Skeletal muscle tissue (tissue), 4 donors: ENCODE measurements around the gene BCORL1. TPM values are rescaled to one million over a fixed set of nuclear protein-coding genes. Genes with fewer than 3 reads are reported as not detected.

Source experiments
- H3K27ac ChIP-seq: one replicate; pipeline ENCODE4 v1.7.0; 2013; ENCODE audit warnings: mild to moderate bottlenecking, low read depth, low read length, inconsistent platforms
- H3K27me3 ChIP-seq, 3 donors: one replicate each; pipeline ENCODE4 v1.7.0; 2013; ENCODE audit warnings: low read length in 3 of 3; ENCODE audit not compliant: control insufficient read depth in 3 of 3, insufficient read depth in 3 of 3
- H3K36me3 ChIP-seq, 3 donors: one replicate each; pipeline ENCODE4 v1.7.0; 2013; ENCODE audit warnings: low read length in 3 of 3; ENCODE audit not compliant: control insufficient read depth in 3 of 3, insufficient read depth in 3 of 3
- H3K4me1 ChIP-seq, 3 donors: one replicate each; pipeline ENCODE4 v1.7.0; 2013; ENCODE audit warnings: low read length in 3 of 3, mild to moderate bottlenecking in 3 of 3; ENCODE audit not compliant: control insufficient read depth in 3 of 3, insufficient read depth in 3 of 3
- H3K4me3 ChIP-seq, 3 donors: one replicate each; pipeline ENCODE4 v1.7.0; 2013; ENCODE audit warnings: low read length in 3 of 3
- H3K9ac ChIP-seq, 3 donors: one replicate each; pipeline ENCODE4 v1.7.0; 2013; ENCODE audit warnings: low read length in 3 of 3, mild to moderate bottlenecking in 3 of 3, moderate library complexity in 2 of 3, low read depth in 1 of 3
- H3K9me3 ChIP-seq, 3 donors: one replicate each; pipeline ENCODE4 v1.7.0; 2013; ENCODE audit warnings: low read length in 3 of 3; ENCODE audit not compliant: control insufficient read depth in 3 of 3
- total RNA-seq: library from RNA; depleted of rRNA; stranded (reverse); fragments of >200 nt; gene quantifications from one replicate; pipeline ENCODE4 v1.2.3, GENCODE V29; 2014
- donor health status: Osteomylitis.

Gene BCORL1
- total RNA-seq, 1 donor from 2014 or later = 5.2 TPM

DNA sequence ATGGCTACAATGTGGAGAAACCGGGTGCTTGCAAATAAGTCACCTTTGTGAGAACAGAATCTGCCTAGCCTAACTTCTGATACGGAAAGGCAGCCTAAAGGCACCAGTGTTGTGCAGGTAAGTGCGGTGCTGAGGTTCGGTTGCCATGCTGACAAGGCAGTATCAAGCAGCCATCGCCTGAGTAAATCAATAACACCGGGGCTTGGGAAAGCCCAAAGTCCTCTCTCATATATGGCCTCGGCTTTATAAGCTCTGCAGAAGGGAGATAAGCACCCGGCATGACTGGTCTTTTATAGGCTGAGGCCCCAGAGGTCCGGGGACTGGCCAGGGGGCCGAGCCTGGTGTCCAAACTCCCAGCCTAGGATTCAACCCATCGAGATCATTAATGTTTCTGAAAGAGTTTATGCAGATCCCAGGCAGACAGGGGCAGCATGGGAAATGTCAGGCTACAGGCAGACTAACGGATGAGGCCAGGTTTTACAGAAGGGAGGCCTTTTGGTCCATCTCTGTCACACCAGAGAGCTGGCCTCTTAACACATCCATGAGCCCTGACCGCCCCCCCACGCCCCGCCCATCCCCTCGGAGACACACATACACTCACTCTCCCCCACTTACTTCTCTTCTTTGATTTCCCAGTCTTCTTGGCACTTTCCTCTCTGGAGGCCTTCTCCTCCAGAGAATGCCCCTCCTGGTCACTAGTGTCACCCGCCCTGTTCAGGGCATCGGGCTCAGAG, 89.3 kb downstream of the BCORL1 start:
- Histone ChIP-seq H3K36me3 (peaks cover 0 to 3% (median 0%) of the 10 kb centered on the region in 3 donors), H3K4me1 (no peaks in the 10 kb centered on the region), H3K9me3 (no peaks in the 10 kb centered on the region)

DNA sequence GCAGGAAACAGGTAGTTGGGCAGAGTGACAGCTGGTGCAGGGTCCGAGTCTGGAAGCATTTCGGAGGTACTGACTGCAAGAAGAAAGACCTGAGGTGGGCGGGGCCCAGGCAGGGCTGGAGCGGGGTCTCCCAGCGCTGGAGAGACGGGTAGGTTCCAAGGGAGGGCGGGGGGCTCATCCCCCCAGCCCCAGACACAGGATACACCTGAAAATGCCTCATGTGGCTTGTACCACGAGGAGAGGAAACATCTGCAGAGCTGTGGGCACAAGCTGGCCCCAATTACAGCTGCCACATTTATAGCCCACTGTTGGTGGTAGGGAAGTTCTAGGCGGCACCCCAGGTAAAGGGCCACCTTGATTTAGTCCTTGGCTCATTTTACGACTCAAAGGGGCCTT, 89.9 kb downstream of the BCORL1 start:
- Histone ChIP-seq H3K36me3 (peaks cover 0 to 3% (median 0%) of the 10 kb centered on the region in 3 donors), H3K27me3 (peaks cover 0 to 2% (median 0%) of the 10 kb centered on the region in 3 donors), H3K9ac (no peak overlapping the region), H3K4me3 (no peak overlapping the region), H3K27ac (no peak overlapping the region), H3K9me3 (no peaks in the 10 kb centered on the region), H3K4me1 (no peaks in the 10 kb centered on the region)

More for the DNA sequence above, 89.3 kb downstream of the BCORL1 start:
- Histone ChIP-seq H3K27ac (no peak overlapping the region), H3K4me3 (no peak overlapping the region), H3K9ac (no peak overlapping the region), H3K27me3 (peaks cover 0 to 2% (median 0%) of the 10 kb centered on the region in 3 donors)

DNA sequence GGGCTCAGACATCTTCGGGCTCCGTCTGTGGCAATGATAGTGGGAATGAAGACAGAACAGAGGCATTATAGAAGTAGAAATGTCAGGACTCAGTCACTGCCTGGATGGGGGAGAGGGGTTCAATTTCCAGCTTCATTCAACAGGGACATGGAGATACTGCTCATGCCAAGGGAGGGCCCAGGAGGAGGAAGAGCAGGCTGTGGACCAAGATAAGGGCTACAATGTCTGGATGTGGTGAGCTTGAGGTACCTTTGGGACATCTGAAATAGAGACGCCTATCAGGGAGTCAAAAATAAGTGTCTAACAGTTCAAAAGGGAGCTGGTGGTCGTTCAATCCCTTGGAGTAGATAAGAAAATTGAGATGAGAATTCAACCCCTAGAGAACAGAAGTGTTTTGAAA, 93.3 kb downstream of the BCORL1 start:
- H3K36me3 ChIP-seq = no peaks in the 10 kb centered on the region

DNA sequence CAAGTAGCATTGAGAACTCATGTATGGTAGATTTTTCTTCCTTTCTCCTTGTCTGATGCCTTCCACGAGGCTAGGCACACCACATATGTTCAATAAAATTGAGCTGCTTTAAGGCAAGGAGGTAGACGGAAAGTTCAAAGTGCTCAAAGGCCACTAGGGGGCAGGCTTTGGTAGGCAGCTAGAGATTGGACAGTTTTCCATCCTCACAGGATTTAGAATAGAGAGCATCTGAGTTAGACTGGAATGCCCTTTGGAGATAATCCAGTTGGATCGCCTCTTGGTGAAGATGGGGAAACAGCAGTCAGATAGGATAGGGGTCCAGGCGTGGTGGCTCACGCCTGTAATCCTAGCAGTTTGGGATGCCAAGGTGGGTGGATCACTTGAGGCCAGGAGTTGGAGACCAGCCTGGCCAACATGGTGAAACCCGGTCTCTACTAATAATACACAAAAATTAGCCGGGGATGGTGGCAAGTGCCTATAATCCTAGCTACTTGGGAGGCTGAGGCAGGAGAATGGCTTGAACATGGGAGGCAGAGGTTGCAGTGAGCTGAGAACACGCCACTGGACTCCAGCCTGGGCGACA, 97.5 kb downstream of the BCORL1 start:
- H3K9me3 ChIP-seq = no peaks in the 10 kb centered on the region
- H3K4me3 ChIP-seq = no peak overlapping the region
- no peak overlapping the region for H3K9ac ChIP-seq
- H3K36me3 ChIP-seq = no peaks in the 10 kb centered on the region
- peaks cover 10 to 16% (median 11%) of the 10 kb centered on the region in 3 donors for H3K4me1 ChIP-seq
- H3K27me3 ChIP-seq = peaks cover 0 to 2% (median 0%) of the 10 kb centered on the region in 3 donors
- H3K27ac ChIP-seq = no peak overlapping the region

More for the DNA sequence above, 93.3 kb downstream of the BCORL1 start:
- Histone ChIP-seq H3K9ac (no peak overlapping the region), H3K9me3 (no peaks in the 10 kb centered on the region), H3K27me3 (peaks cover 0 to 2% (median 0%) of the 10 kb centered on the region in 3 donors), H3K4me3 (no peak overlapping the region), H3K27ac (no peak overlapping the region), H3K4me1 (peaks cover 0 to 4% (median 0%) of the 10 kb centered on the region in 3 donors)

DNA sequence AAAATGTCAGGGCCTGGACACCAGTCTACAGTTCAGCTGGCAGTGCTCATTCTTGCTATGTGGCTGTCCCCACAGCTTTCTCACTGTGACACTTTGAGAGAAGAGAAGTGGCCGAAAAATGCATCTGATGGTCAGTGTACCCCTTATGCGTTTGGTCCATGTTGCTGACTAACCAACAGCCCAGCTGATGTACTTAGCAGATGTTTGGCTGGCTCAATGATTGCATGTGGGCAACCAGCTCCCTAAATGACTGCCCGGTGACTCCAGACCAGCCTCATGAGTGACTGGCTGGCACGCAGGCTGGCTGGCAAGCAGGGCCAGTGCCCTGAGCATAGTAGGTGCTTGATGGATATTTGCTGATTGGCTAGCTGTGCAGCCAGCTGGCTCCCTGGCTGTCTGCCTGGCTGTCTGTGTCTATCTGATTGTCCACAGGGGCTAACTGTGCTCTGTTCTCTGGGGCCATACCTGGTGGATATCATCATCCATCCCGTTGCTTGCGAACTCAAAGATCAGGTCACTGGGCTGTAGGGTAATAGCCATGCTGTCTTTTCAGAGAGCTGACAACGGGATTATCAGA, 98.4 kb downstream of the BCORL1 start:
- H3K36me3 ChIP-seq = no peaks in the 10 kb centered on the region
- no peak overlapping the region for H3K27ac ChIP-seq
- H3K27me3 ChIP-seq = no peaks in the 10 kb centered on the region
- H3K9me3 ChIP-seq = no peaks in the 10 kb centered on the region
- no peak overlapping the region for H3K4me3 ChIP-seq
- H3K9ac ChIP-seq = no peak overlapping the region
- H3K4me1 ChIP-seq = peaks cover 13 to 16% (median 15%) of the 10 kb centered on the region in 3 donors

DNA sequence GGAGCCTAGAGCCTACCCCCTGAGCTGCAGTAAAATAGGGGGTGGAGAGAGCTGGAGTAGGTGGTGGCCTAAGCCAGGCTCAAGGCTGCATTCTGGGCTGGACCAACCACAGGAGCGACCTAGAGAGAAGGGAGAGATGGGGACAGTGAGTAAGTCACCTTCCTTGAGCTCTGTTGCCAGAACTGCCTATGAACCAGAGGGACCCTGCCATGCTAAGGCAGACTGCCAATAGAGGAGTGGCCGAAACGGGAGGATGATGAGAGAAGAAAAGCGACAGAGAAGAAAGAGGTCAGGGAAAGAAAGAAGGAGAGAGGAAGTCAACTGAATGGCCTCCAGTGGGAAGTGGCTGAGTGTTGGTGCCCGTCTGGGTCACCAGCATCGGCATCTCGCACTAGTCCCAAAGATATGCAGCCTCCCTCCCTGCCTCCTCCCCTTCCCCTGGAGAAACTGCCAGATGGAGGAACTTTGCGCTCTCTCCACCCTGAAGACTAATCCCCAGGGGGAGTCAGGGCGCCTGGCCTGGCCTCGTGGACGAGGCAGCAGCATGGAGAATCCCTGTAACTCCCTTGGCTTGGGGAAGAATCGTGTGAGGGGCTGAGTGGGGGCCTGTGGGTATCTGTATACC, 99.1 kb downstream of the BCORL1 start:
- no peak overlapping the region for H3K9ac ChIP-seq
- peaks cover 16 to 21% (median 19%) of the 10 kb centered on the region in 3 donors for H3K4me1 ChIP-seq
- no peaks in the 10 kb centered on the region for H3K36me3 ChIP-seq
- no peaks in the 10 kb centered on the region for H3K27me3 ChIP-seq
- no peaks in the 10 kb centered on the region for H3K9me3 ChIP-seq
- peak overlapping the region; percentile 65 for H3K27ac ChIP-seq
- H3K4me3 ChIP-seq = no peak overlapping the region

DNA sequence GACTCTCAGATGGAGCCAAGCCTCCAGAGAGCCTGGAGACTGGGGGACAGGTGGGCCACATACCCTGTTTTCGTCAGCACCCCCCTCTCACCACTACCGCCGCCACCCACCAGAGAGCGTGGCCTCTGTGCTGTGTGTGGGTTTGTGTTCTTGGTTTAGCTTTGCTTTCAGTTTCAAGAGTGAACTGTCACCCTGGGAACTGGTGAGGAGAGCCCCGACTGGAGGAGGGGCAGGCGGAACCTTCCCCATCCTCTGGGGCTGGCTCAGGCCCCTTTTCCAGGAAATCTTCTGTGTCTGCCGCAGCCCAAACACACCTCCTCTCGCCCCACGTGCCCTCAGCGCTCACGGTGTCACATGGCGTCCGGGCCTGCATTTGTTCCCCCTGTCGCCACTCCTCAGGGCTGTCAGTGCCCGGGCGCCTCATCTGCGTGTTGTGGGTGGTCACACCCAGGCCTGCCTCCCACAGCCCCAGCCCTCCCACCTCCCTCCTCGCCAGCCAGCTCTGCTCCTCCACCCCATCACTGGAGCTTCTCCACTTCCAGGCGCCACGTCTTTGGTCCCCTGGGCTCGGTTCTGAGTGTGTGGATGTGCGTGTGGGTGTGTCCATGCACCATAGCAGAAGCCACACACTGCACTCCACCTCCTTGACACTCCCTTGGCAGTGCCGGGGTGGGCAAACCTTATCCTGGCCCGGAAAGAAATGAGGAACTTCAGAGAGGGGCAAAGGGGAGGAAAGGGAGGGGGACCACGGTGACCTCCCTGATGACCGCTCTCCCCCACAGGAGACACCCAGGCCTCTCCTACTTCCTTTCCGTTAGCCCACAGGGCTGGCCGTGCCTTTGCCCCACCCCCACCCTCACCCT, 100.0 kb downstream of the BCORL1 start:
- Histone ChIP-seq H3K9ac (peak overlapping the region in 1 of 3 donors; percentile 16), H3K27me3 (no peaks in the 10 kb centered on the region), H3K27ac (peak overlapping the region; percentile 65), H3K4me3 (peak overlapping the region in 1 of 3 donors; percentile 31), H3K9me3 (no peaks in the 10 kb centered on the region), H3K4me1 (peaks cover 16 to 24% (median 19%) of the 10 kb centered on the region in 3 donors), H3K36me3 (no peaks in the 10 kb centered on the region)

DNA sequence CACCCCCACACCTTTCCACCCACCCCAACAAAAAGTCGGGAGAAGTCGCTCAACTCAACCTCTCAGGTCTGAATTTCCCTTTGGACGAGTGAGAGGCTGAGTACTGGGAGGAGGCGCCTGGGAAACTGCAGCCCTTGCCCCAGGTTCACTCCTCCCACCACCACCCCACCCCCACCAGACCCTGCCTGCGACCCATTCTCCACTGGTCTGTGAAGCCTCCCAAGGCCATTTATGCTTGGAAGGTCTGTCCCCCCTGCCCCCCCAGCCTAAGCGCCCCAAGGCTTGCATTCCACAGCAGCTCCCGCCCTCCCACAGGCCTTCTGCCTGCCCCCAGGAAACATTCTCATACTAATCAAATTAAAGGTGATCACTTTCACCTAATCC, 100.7 kb downstream of the BCORL1 start:
- no peak overlapping the region for H3K9ac ChIP-seq
- no peak overlapping the region for H3K4me3 ChIP-seq
- no peaks in the 10 kb centered on the region for H3K9me3 ChIP-seq
- H3K27me3 ChIP-seq = no peaks in the 10 kb centered on the region
- H3K4me1 ChIP-seq = peaks cover 16 to 24% (median 19%) of the 10 kb centered on the region in 3 donors
- H3K36me3 ChIP-seq = no peaks in the 10 kb centered on the region
- H3K27ac ChIP-seq = peak overlapping the region; percentile 65

DNA sequence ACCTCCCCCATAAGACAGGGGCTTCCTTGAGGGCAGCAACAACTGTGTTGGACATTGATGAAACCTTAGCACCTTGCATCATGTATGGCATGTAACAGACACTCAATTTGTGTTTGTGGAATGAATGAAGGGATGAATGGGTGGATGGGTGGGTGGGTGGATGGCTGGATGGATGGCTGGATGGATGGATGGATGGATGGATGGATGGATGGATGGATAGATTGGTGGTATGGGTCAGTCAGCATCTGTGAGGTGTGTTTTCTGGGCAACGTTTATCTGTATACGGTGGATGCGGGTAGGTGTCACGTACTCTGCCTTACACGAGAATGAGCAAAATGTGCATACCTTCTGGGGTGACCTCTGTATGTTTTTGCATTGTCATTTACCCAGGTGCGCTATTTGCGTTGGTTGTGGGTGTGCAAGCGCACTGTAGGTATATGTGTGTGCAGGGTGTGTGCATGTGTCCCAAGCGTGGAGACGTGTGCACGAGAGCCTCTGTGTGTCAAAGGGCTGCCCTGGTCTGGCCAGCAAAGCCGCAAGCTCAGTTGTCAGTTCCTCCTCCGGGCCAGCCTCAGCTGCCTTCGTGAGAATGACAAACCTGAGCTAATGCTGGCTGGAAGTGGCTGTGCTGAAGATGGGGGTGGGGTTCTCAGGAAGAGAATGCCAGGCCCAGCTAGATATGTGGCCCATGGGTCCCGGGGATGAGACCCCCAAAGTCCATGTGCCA, 101.4 kb downstream of the BCORL1 start:
- Histone ChIP-seq H3K27me3 (no peaks in the 10 kb centered on the region), H3K36me3 (no peaks in the 10 kb centered on the region), H3K4me1 (peaks cover 16 to 24% (median 19%) of the 10 kb centered on the region in 3 donors), H3K27ac (peak overlapping the region; percentile 12), H3K9me3 (no peaks in the 10 kb centered on the region), H3K9ac (no peak overlapping the region), H3K4me3 (no peak overlapping the region)
